ENCODE measurements around the gene PTDSS2. TPM values are rescaled to one million over a fixed set of nuclear protein-coding genes. Genes with fewer than 3 reads are reported as not detected.

Gene PTDSS2
- total and polyA plus RNA-seq, 2 of the 13 experiments (the other 11 are each of a cell fraction or from before 2014, with no cell fraction given): 21.7 to 26.4 TPM

- TF ChIP-seq ATF5 (CRISPR knock-in tag; IDR thresholded peaks at IDR 0.05; ENCODE audit: low read depth) (no peak), ZNF234 (CRISPR knock-in tag; conservative IDR thresholded peaks at IDR 0.05) (no peak), ZNF75D (CRISPR knock-in tag; IDR thresholded peaks at IDR 0.05; ENCODE audit: borderline replicate concordance) (no peak), HNRNPL (IDR thresholded peaks at IDR 0.05; ENCODE audit: low read depth, low read length) (no peak), ATRX (CRISPR knock-in tag; IDR thresholded peaks at IDR 0.05; ENCODE audit: borderline replicate concordance) (no peak), STAG1 (CRISPR knock-in tag; IDR thresholded peaks at IDR 0.05) (peak; percentile 78), HNF1A (IDR thresholded peaks at IDR 0.05; ENCODE audit: low read depth) (no peak), HNF1A (CRISPR knock-in tag; IDR thresholded peaks at IDR 0.05; ENCODE audit: borderline replicate concordance) (peak; percentile 40; the same call in 1 of the 2 replicates), FOSL2 (CRISPR knock-in tag; IDR thresholded peaks at IDR 0.05) (peak; percentile 83), ZNF749 (CRISPR knock-in tag; IDR thresholded peaks at IDR 0.05; ENCODE audit: borderline replicate concordance) (no peak), NCOA1 (CRISPR knock-in tag; IDR thresholded peaks at IDR 0.05) (peak; percentile 75; the same call in 1 of the 2 replicates), ZC3H13 (CRISPR knock-in tag; IDR thresholded peaks at IDR 0.05) (peak; percentile 72; the same call in 1 of the 2 replicates), ARNT2 (CRISPR knock-in tag; IDR thresholded peaks at IDR 0.05; ENCODE audit: low read depth) (0 out of 2 replicates have a peak, but pooled peaks have one; percentile 25), TRIM22 (IDR thresholded peaks at IDR 0.05) (no peak), SKIL (CRISPR knock-in tag; IDR thresholded peaks at IDR 0.05; ENCODE audit: borderline replicate concordance) (peak; percentile 43; the same call in 1 of the 2 replicates), ZNF737 (CRISPR knock-in tag; IDR thresholded peaks at IDR 0.05; ENCODE audit: borderline replicate concordance) (no peak), PHF21A (CRISPR knock-in tag; IDR thresholded peaks at IDR 0.05) (peak; percentile 72; the same call in 1 of the 2 replicates), ZUFSP (CRISPR knock-in tag; IDR thresholded peaks at IDR 0.05; ENCODE audit: borderline replicate concordance) (no peak), RELA (CRISPR knock-in tag; IDR thresholded peaks at IDR 0.05) (no peak)
These were observed 68.6 kb downstream of the PTDSS2 start (continued) for GRCh38 chr11:518463-519202.
